Activated CD4-positive, alpha-beta T cell treated with anti-CD3 and anti-CD28 coated beads, Interleukin-2, amount 50 U/mL, for 4 hours (primary cell): ENCODE measurements around the gene PDAP1.
A peak's percentile ranks its signal among the peaks of the same experiment; 100 is the strongest.
"Not testable (repeated sequence)": the region's sequence is repeated elsewhere in the genome, so short reads cannot be mapped to it uniquely, and the experiment has no call there.

Experiments used
- DNase-seq, 2 experiments: peaks; one replicate each; pipeline ENCODE4 v3.0.0-alpha.2; 2020

PDAP1 gene

DNA sequence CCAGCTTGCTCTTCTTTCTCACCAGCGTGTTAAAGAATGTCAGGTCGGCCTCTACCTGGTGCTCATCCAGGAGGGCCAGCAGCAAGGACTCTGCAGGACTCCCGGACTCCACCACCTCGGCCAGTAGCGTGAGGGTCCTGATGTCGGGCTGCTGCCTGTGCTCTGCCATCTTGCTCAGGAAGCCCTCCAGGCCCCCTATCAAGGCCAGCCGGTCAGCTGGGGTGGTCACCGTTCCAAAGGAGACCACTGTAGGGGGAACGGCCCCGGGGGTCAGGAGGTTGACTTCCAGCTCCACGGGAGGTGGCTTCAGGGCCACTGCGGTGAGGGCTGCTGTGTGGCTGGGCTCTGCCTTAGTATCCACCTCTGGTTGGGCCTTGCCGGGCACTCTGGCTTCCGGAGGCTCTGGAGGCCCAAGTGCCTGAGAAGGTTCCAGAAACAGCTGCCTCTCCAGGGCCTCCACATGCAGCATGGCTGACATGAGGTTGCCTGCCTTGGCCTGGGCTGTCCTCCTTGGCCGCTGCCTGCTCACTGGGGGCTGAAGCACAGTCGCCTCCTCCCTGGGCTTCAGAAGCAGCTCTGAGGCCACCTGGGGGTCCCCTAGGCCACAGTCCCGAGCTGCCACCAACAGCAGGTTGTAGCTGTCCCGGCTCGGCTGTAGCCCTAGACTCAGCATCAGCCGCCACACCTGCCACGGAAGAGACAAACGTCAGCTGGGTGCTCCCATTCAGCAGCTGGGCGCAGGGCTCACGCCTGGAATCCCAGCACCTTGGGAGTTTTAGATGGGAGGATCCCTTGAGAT lies 16.7 kb upstream of the PDAP1 start:
- DNase-seq = no peak

GRCh38 chr7:99422625-99423024 lies 14.2 kb upstream of the PDAP1 start:
- DNase-seq = no peak

GRCh38 chr7:99422186-99422585 lies 13.8 kb upstream of the PDAP1 start:
- DNase-seq = no peak

- no peak for DNase-seq
Measured at GRCh38 chr7:99420986-99421385, 12.6 kb upstream of the PDAP1 start.

DNA sequence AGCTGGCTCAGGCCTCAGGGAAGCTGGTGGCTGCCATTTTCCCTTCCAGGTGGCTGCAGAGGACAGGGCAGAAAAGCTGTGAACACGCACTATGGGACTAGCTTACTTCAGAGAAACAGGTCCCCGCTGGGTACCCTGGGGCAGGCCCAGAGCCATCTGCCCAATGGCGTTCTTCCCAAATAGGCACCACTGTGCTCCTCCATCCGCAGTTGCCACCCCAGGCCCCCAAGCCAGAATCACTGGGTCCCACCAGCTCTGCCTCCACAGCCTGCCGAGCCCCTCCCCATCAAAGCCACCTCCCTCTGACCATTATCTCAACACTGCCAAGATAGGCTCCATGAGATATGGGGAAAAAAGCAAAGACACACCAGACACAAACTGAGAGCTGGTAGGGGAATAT lies 11.8 kb upstream of the PDAP1 start:
- DNase-seq = no peak

DNA sequence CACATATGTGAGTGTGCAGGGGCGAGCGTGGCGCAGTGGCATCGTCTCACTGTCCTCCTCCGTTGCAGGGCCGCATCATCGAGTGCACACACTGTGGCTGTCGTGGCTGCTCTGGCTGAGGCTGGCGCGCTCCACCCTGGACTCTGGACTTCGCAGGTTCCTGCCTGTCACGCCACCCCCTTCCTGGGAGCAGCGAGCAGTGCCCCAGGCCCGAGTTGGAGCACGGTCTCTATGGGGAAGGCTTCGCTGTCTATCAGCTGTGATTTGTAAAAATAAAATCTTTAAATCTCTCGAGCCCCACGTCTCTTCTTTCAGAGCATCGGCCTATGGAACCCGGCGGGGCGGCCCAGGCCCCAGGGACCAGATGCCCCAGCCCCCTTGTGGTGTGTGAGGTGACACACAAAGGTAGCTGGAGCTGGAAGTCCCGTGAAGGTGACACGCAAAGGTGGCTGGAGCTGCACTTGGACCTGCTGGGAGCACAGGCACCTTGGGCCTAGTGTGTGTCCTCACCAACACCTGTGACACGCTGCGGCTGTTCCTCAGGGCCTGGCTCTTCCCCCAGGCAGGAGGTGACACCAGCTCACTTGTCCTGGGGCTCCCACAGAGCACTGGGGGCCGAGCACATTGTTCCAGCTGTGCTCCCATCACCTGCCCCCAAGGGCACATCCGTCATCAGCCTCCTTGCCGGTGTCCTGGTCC lies 11.1 kb upstream of the PDAP1 start:
- DNase-seq = no peak

GRCh38 chr7:99418260-99418659 lies 9.9 kb upstream of the PDAP1 start:
- no peak for DNase-seq

GRCh38 chr7:99415513-99416127 lies 7.2 kb upstream of the PDAP1 start:
- DNase-seq = not testable (repeated sequence)

GRCh38 chr7:99410635-99411034 lies 2.2 kb upstream of the PDAP1 start:
- no peak for DNase-seq

GRCh38 chr7:99409806-99410205 lies 1.4 kb upstream of the PDAP1 start:
- DNase-seq = no peak

- no peak for DNase-seq
Measured at GRCh38 chr7:99409192-99409572, 785 bp upstream of the PDAP1 start.

- DNase-seq = peak; percentile 44 to 45
Measured at GRCh38 chr7:99407872-99408378, 472 bp downstream of the PDAP1 start.

DNA sequence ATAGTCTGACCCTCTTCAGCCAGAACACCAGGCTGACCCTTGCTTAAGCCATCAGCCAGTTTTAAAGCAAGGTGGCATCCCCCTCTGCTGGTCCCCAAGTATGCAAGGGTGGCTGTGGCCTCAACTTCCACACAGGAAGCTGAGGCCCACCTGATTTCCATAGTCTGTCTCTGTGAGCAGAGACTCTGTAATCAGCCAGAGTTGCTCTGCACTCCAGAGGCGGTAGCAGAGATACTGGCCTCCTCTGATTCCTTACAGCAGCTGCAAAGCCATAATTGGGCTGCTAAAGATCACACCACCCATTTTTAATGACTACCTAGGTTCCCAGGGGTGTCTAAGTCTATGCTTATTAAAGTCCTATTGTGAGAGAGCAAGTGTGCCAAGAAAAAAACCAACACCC lies 1.8 kb downstream of the PDAP1 start:
- DNase-seq = no peak

GRCh38 chr7:99404977-99405320 lies 3.4 kb downstream of the PDAP1 start:
- DNase-seq = no peak

- no peak for DNase-seq
Measured at GRCh38 chr7:99404235-99404976, 4.0 kb downstream of the PDAP1 start.

DNA sequence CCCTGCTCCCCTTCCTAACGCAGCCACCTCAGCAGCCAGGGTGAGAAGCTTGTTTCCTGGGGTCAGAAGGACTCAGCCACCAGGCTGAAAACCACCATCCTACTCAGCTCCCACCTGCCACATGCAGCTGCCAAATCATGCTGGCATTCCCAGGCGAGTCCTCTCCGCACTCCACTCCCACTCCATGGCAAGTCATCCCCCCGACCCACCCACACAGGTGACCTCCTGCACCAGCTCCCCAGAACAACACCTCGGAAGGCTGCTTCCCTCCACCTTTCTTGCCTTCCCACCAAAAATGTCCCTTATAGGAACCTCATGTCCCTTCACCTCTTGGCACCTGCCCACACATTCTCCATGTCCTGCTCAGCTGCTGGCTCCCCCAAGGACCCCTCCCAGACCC lies 4.6 kb downstream of the PDAP1 start:
- DNase-seq = no peak

GRCh38 chr7:99402854-99403253 lies 5.5 kb downstream of the PDAP1 start:
- DNase-seq = no peak

- no peak for DNase-seq
Measured at GRCh38 chr7:99399597-99399996, 8.8 kb downstream of the PDAP1 start.

DNA sequence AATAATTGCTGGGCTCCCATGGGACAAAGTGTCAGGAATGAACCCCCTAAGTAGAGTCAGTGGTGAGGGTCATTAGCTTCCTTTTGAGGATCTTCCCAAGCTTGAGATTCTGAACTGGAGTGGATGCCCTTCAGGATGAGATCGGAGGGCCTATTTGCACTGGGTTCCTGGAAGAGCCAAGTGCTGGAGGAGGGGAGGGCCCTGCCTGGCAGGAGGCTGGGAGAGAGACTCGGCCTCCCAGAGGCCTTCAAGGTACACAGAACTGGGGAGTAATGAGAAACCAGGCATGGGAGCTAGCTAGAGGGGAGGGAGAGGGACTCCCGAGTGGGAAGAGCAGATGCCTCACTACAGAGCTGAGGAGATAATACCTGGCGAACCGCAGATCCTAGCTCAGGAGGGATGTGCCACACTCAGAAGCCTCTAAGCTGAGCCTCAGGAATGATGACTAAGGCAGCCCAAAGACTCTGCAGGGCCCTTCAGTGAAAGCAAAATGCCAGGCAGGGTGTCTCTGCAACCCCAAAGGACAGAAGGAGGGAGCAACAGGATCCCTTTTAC lies 9.4 kb downstream of the PDAP1 start:
- DNase-seq = no peak

DNA sequence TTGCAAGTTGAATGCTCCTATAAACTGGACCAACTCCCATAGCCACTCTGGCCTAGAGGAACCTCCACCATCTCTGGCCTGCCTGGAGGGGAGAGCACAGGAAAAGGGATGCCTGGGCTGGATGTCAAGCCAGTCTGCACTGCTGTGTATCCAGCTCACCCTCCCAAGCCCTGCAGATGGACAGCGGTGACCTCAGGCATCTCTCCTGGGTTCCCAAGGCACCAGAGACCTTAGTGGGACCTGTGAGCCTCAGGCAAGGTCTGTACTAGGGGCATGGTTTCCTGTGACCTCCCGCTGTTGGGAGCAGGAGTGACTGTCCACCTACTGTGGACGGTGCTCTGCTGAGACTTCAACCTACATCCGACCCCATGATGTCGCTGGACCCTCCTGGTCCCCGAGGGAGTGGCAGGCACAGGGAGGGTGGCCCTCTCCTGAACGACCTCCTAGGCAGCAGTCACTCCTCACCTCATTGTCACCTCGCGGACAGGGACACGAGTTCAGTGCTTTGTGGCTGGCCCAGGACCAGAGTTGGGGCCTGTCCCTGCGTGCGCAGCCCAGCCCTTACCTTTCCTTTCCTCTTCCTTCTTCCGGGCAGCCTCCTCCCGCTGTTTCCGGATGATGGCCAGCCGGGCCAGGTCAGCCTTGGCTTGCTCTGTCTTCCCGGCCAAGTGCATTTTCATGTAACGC lies 11.0 kb downstream of the PDAP1 start:
- DNase-seq = no peak

DNA sequence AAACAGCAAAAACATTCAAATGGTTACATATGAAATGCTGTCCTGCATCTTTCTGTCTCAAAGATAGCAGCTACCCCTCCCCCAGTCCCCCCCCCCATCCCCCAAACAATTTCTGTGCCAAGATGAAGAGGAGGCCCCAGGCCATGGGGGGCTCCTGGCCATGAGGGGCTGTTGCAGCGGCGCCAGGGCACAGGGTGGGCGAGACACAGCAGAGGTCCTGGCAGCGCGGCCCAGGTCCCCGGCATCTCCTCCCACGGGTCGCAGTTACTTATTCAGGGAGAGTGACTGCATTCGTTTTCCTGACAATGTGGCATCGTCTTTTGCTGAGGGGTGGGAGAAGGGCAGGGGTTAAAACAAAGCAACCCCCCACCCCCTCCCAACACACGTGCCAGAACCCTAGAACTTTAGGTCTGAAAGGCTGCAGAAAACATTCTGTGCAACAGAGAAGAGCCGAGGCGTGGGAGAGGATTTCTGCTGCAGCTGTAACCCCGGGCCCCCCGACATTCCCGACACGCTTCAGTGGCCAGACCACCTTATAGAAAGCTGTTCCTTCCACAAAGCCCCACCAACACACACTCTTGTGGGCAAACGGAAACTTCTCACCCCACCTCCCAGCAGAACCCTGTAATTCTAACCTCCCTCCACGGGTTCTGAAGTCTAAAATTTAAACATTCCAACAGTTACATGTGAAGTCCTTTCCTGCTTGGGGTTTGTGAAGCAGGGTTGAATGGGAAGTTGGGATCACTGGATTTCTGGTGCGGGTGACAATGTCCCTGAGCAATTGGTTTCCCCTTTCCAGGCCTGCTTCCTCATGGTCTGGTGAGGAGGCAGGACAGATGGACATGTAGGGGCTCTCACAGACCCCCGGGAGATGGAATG lies 11.7 kb downstream of the PDAP1 start:
- DNase-seq = no peak
